Neural cell (in vitro differentiated cells): Measurements from ENCODE around the gene TAL1. TPM values are rescaled to one million over a fixed set of nuclear protein-coding genes. Genes with fewer than 3 reads are reported as not detected.

Experiments
- H2AFZ ChIP-seq: fragments of 200-600, 300-800 bp; sonication (generic), shearing (Covaris generic); 2 replicates; pipeline ENCODE4 v1.6.0; 2014; ENCODE audit warnings: low read depth, mild to moderate bottlenecking, antibody characterized with exemption, low read length, moderate library complexity
- H3F3A ChIP-seq: fragments of 200-600 bp; shearing (Covaris generic); 2 replicates; pipeline ENCODE4 v1.6.1; 2016; ENCODE audit warnings: mild to moderate bottlenecking, moderate library complexity, mixed read lengths, antibody characterized with exemption, low read length; ENCODE audit not compliant: insufficient read depth, poor library complexity, severe bottlenecking
- H3K27ac ChIP-seq: fragments of 200-600, 300-800 bp; sonication (generic), shearing (Covaris generic); 2 replicates; pipeline ENCODE4 v1.5.1; 2014; ENCODE audit warnings: mild to moderate bottlenecking, low read length, moderate library complexity
- H3K27me3 ChIP-seq: fragments of 300-800, 200-600 bp; sonication (generic), shearing (Covaris generic); 2 replicates; pipeline ENCODE4 v1.6.0; 2014; ENCODE audit warnings: mild to moderate bottlenecking, low read depth, low read length, moderate library complexity; ENCODE audit not compliant: insufficient read depth
- H3K36me3 ChIP-seq: fragments of 300-800, 200-600 bp; sonication (generic), shearing (Covaris generic); 2 replicates; pipeline ENCODE4 v1.5.1; 2014; ENCODE audit warnings: mild to moderate bottlenecking, antibody characterized with exemption, low read length, moderate library complexity; ENCODE audit not compliant: insufficient read depth
- H3K4me2 ChIP-seq: fragments of 300-800, 200-600 bp; sonication (generic), shearing (Covaris generic); 2 replicates; pipeline ENCODE4 v1.6.0; 2014; ENCODE audit warnings: mild to moderate bottlenecking, low read length
- H3K4me3 ChIP-seq: fragments of 300-800, 200-600 bp; sonication (generic), shearing (Covaris generic); 2 replicates; pipeline ENCODE4 v1.5.1; 2014; ENCODE audit warnings: mild to moderate bottlenecking, low read length, moderate library complexity
- H3K79me2 ChIP-seq: fragments of 200-600 bp; shearing (Covaris generic); replicated peaks from 2 replicates; pipeline ENCODE4 v1.6.0; 2014; ENCODE audit warnings: mild to moderate bottlenecking, low read length, moderate library complexity; ENCODE audit not compliant: insufficient read depth
- H3K9ac ChIP-seq: fragments of 300-800, 200-600 bp; sonication (generic), shearing (Covaris generic); 2 replicates; pipeline ENCODE4 v1.6.1; 2016; ENCODE audit warnings: mild to moderate bottlenecking, low read length, mixed read lengths
- H3K9me2 ChIP-seq: fragments of 200-600 bp; shearing (Covaris generic); 2 replicates; pipeline ENCODE4 v1.6.1; 2016; ENCODE audit warnings: mild to moderate bottlenecking, low read length, mixed read lengths; ENCODE audit not compliant: insufficient read depth
- H3K9me3 ChIP-seq: fragments of 200-600, 300-800 bp; sonication (generic), shearing (Covaris generic); 2 replicates; pipeline ENCODE4 v1.6.1; 2016; ENCODE audit warnings: mild to moderate bottlenecking, mixed run types, low read length, moderate library complexity, mixed read lengths
- H4K20me1 ChIP-seq: fragments of 200-600 bp; shearing (Covaris generic); 2 replicates; pipeline ENCODE4 v1.6.1; 2016; ENCODE audit warnings: mild to moderate bottlenecking, mixed run types; ENCODE audit not compliant: insufficient read depth
- CTCF ChIP-seq: fragments of 450-650 bp; IDR thresholded peaks from 2 replicates; pipeline ENCODE4 v1.5.1; 2014; ENCODE audit warnings: antibody characterized with exemption, mild to moderate bottlenecking, moderate library complexity; ENCODE audit not compliant: poor library complexity, severe bottlenecking
- EP300 ChIP-seq: fragments of 450-650 bp; conservative IDR thresholded peaks from 2 replicates; pipeline ENCODE4 v1.6.1; 2014; ENCODE audit warnings: antibody characterized with exemption, mild to moderate bottlenecking, moderate library complexity; ENCODE audit not compliant: poor library complexity, severe bottlenecking
- EZH2 ChIP-seq: fragments of 200-600, 300-800 bp; shearing (Covaris generic), sonication (generic); IDR thresholded peaks from 2 replicates; pipeline ENCODE4 v1.6.1; 2014; ENCODE audit warnings: antibody characterized with exemption, low read length, borderline replicate concordance, mild to moderate bottlenecking; ENCODE audit not compliant: insufficient read depth, poor library complexity, severe bottlenecking
- MXI1 ChIP-seq: fragments of 450-650 bp; conservative IDR thresholded peaks from 2 replicates; pipeline ENCODE4 v1.6.1; 2014; ENCODE audit warnings: antibody characterized with exemption, mild to moderate bottlenecking; ENCODE audit not compliant: poor library complexity, severe bottlenecking
- POLR2AphosphoS5 ChIP-seq: IDR thresholded peaks from 2 replicates; pipeline ENCODE4 v1.6.1; 2012
- RAD21 ChIP-seq: fragments of 450-650 bp; conservative IDR thresholded peaks from 2 replicates; pipeline ENCODE4 v1.6.1; 2014; ENCODE audit warnings: antibody characterized with exemption, mild to moderate bottlenecking, moderate library complexity
- REST ChIP-seq: IDR thresholded peaks from 2 replicates; pipeline ENCODE4 v1.6.1; 2012; ENCODE audit warnings: borderline replicate concordance
- SMC3 ChIP-seq: fragments of 450-650 bp; conservative IDR thresholded peaks from 2 replicates; pipeline ENCODE4 v1.6.1; 2014; ENCODE audit warnings: antibody characterized with exemption, mild to moderate bottlenecking, moderate library complexity; ENCODE audit not compliant: poor library complexity
- TAF1 ChIP-seq: IDR thresholded peaks from 2 replicates; pipeline ENCODE4 v1.6.1; 2012; ENCODE audit warnings: low read depth
- polyA plus RNA-seq: library from polyadenylated mRNA; depleted of rRNA; stranded (reverse); fragments of >200 nt; gene quantifications from 2 replicates; pipeline ENCODE4 v1.2.3, GENCODE V29; 2014

TAL1 gene
- polyA plus RNA-seq, 1 donor from 2014 or later = not detected

GRCh38 chr1:47191940-47192457 is 40.0 kb downstream of the TAL1 start:
- Histone ChIP-seq H3K9me2 (no peaks in the 10 kb centered on the region), H3K27me3 (no peaks in the 10 kb centered on the region), H3K36me3 (no peaks in the 10 kb centered on the region), H3K27ac (no peak overlapping the region), H4K20me1 (no peaks in the 10 kb centered on the region), H3K9me3 (no peaks in the 10 kb centered on the region), H2AFZ (no peak overlapping the region), H3K9ac (no peak overlapping the region), H3K4me3 (no peak overlapping the region), H3F3A (no peaks in the 10 kb centered on the region), H3K79me2 (no peaks in the 10 kb centered on the region), H3K4me2 (no peak overlapping the region)
- TF ChIP-seq POLR2AphosphoS5 = no peak
- no peak for TF ChIP-seq MXI1
- no peak for TF ChIP-seq REST
- no peak for TF ChIP-seq CTCF
- TF ChIP-seq TAF1 = no peak
- no peak for TF ChIP-seq EZH2
- no peak for TF ChIP-seq SMC3

- Histone ChIP-seq H3K79me2 (no peaks in the 10 kb centered on the region), H3K4me2 (no peak overlapping the region), H3K36me3 (no peaks in the 10 kb centered on the region), H3K9ac (no peak overlapping the region), H2AFZ (no peak overlapping the region), H3K27me3 (no peaks in the 10 kb centered on the region), H3F3A (no peaks in the 10 kb centered on the region), H3K27ac (no peak overlapping the region), H3K9me2 (no peaks in the 10 kb centered on the region), H3K9me3 (no peaks in the 10 kb centered on the region), H3K4me3 (no peak overlapping the region), H4K20me1 (no peaks in the 10 kb centered on the region)
- no peak for TF ChIP-seq POLR2AphosphoS5
These were observed 41.2 kb downstream of the TAL1 start for GRCh38 chr1:47190857-47191256.

GRCh38 chr1:47190509-47190855 is 41.5 kb downstream of the TAL1 start:
- no peak for TF ChIP-seq CTCF
- TF ChIP-seq POLR2AphosphoS5 = no peak
- no peak for TF ChIP-seq MXI1
- TF ChIP-seq EZH2 = no peak
- no peak for TF ChIP-seq SMC3
- TF ChIP-seq TAF1 = no peak
- no peak for TF ChIP-seq REST
- TF ChIP-seq RAD21 = no peak
- no peak for TF ChIP-seq EP300
- Histone ChIP-seq H2AFZ (no peak overlapping the region), H3K36me3 (no peaks in the 10 kb centered on the region), H3F3A (no peaks in the 10 kb centered on the region), H3K4me3 (no peak overlapping the region), H3K79me2 (no peaks in the 10 kb centered on the region), H3K27me3 (no peaks in the 10 kb centered on the region), H3K4me2 (no peak overlapping the region), H3K9me2 (no peaks in the 10 kb centered on the region), H3K27ac (no peak overlapping the region), H4K20me1 (no peaks in the 10 kb centered on the region), H3K9ac (no peak overlapping the region), H3K9me3 (no peaks in the 10 kb centered on the region)
